GM12873 (cell line): ENCODE results near the gene XG.
A peak's percentile ranks its signal among the peaks of the same experiment; 100 is the strongest.
"Not testable (repeated sequence)": the region's sequence is repeated elsewhere in the genome, so short reads cannot be mapped to it uniquely, and the experiment has no call there.

Experiments
- CTCF ChIP-seq: IDR thresholded peaks from 2 replicates; pipeline ENCODE4 v1.5.1; 2012; ENCODE audit warnings: low read depth, mild to moderate bottlenecking, moderate library complexity, low read length, control low read depth; ENCODE audit not compliant: insufficient read depth; ENCODE audit errors: missing control alignments

Gene XG

GRCh38 chrX:2751874-2752300 lies at the start of gene XG:
Gene XG (plus strand): TSS chrX:2752040. CDS start chrX:2752275, 235 bp downstream.
- not testable (repeated sequence) for TF ChIP-seq CTCF

GRCh38 chrX:2703991-2704369 lies 47.9 kb upstream of the XG start:
- TF ChIP-seq CTCF = no peak

GRCh38 chrX:2705046-2705832 lies 46.6 kb upstream of the XG start:
- no peak for TF ChIP-seq CTCF

- peak; percentile 4 for TF ChIP-seq CTCF
Measured at GRCh38 chrX:2707334-2707760, 44.5 kb upstream of the XG start.

GRCh38 chrX:2708021-2708420 lies 43.8 kb upstream of the XG start:
- TF ChIP-seq CTCF = peak; percentile 33

GRCh38 chrX:2708592-2709188 lies 43.1 kb upstream of the XG start:
- no peak for TF ChIP-seq CTCF

GRCh38 chrX:2709556-2709955 lies 42.3 kb upstream of the XG start:
- no peak for TF ChIP-seq CTCF
